ENCODE results near the gene AARS2.

The AARS2 gene

GRCh38 chr6:44298055-44298803 lies 14.9 kb downstream of the AARS2 start:
- DNase-seq: no peak

GRCh38 chr6:44297063-44298038 lies 15.8 kb downstream of the AARS2 start:
- DNase-seq: peak; percentile 74

GRCh38 chr6:44294832-44295791 lies 18.0 kb downstream of the AARS2 start:
- DNase-seq: no peak

GRCh38 chr6:44292661-44293365 lies 20.3 kb downstream of the AARS2 start:
- DNase-seq: no peak

- DNase-seq: no peak
Measured at GRCh38 chr6:44291841-44292240, 21.3 kb downstream of the AARS2 start.

- no peak for DNase-seq
Measured at GRCh38 chr6:44289726-44290260, 23.4 kb downstream of the AARS2 start.

GRCh38 chr6:44286747-44287146 lies 26.4 kb downstream of the AARS2 start:
- no peak for DNase-seq

GRCh38 chr6:44286285-44286565 lies 26.9 kb downstream of the AARS2 start:
- no peak for DNase-seq

- DNase-seq: no peak
Measured at GRCh38 chr6:44285552-44286284, 27.4 kb downstream of the AARS2 start.

- DNase-seq: no peak
Measured at GRCh38 chr6:44284867-44285266, 28.3 kb downstream of the AARS2 start.

- no peak for DNase-seq
Measured at GRCh38 chr6:44284121-44284520, 29.0 kb downstream of the AARS2 start.

- DNase-seq: no peak
Measured at GRCh38 chr6:44278774-44279697, 34.1 kb downstream of the AARS2 start.

GRCh38 chr6:44278315-44278714 lies 34.8 kb downstream of the AARS2 start:
- no peak for DNase-seq

- DNase-seq: no peak
Measured at GRCh38 chr6:44277763-44278162, 35.4 kb downstream of the AARS2 start.

- no peak for DNase-seq
Measured at GRCh38 chr6:44276667-44277640, 36.2 kb downstream of the AARS2 start.

- DNase-seq: peak; percentile 39
Measured at GRCh38 chr6:44275749-44276648, 37.1 kb downstream of the AARS2 start.

- DNase-seq: no peak
Measured at GRCh38 chr6:44275271-44275748, 37.8 kb downstream of the AARS2 start.

GRCh38 chr6:44273617-44274016 lies 39.5 kb downstream of the AARS2 start:
- no peak for DNase-seq
